Parathyroid adenoma (tissue), 2 donors: ENCODE data around the gene PTPN1.

ENCODE experiments used
- H2AFZ ChIP-seq: fragments of 300-600 bp; sonication (generic); one replicate; pipeline ENCODE4 v1.7.0; 2017; ENCODE audit warnings: antibody characterized with exemption, mild to moderate bottlenecking
- H3K27ac ChIP-seq: fragments of 300-600 bp; sonication (generic); one replicate; pipeline ENCODE4 v1.7.0; 2017
- H3K27me3 ChIP-seq: fragments of 300-600 bp; sonication (generic); one replicate; pipeline ENCODE4 v1.7.0; 2017; ENCODE audit warnings: low read length; ENCODE audit not compliant: control insufficient read depth, insufficient read depth
- H3K36me3 ChIP-seq: fragments of 300-600 bp; sonication (generic); one replicate; pipeline ENCODE4 v1.7.0; 2017; ENCODE audit warnings: low read length; ENCODE audit not compliant: control insufficient read depth, insufficient read depth
- H3K4me1 ChIP-seq: fragments of 300-600 bp; sonication (generic); one replicate; pipeline ENCODE4 v1.7.0; 2017; ENCODE audit warnings: control low read depth
- H3K4me2 ChIP-seq: fragments of 300-600 bp; sonication (generic); one replicate; pipeline ENCODE4 v1.7.0; 2017; ENCODE audit warnings: low read length
- H3K4me3 ChIP-seq: fragments of 300-600 bp; sonication (generic); one replicate; pipeline ENCODE4 v1.7.0; 2017; ENCODE audit warnings: low read depth, low read length
- H3K79me2 ChIP-seq: fragments of 300-600 bp; sonication (generic); one replicate; pipeline ENCODE4 v1.7.0; 2017; ENCODE audit warnings: control low read depth
- H3K9ac ChIP-seq: fragments of 300-600 bp; sonication (generic); one replicate; pipeline ENCODE4 v1.7.0; 2017; ENCODE audit warnings: mild to moderate bottlenecking
- H3K9me3 ChIP-seq: fragments of 300-600 bp; sonication (generic); one replicate; pipeline ENCODE4 v1.7.0; 2017; ENCODE audit warnings: low read length; ENCODE audit not compliant: control insufficient read depth
- TF ChIP-seq, protein P1 (sequence below): fragments of 300-600 bp; sonication (generic); IDR thresholded peaks from one replicate; pipeline ENCODE4 v1.7.0; 2017; ENCODE audit warnings: antibody characterized with exemption, mild to moderate bottlenecking
- donor health status: primary hyperparathyroidism.

PTPN1 gene

DNA sequence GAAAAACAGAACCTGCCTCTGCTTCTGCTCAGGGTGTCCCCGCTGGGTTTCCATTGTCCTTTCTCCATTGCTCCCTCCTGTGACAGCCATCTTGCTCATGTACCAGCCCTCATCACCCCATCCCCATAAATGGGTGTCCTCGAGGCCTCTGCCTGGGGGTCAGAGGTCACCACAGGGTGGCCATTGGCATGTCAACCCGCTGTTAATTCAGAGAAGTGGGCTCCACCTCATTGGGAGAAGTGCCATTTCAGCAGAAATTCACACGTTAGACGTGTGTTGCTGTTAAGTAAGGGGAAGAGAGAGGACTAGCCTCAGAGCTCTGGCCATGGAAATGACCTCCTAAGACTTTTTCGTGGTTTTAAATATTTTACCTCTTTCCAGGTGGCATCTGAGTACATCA lies 71.9 kb downstream of the PTPN1 start:
- H3K4me1 ChIP-seq, result peaks cover 18% of the 10 kb centered on the region
- no peaks in the 10 kb centered on the region for H3K27me3 ChIP-seq
- TF ChIP-seq, protein P1, sequence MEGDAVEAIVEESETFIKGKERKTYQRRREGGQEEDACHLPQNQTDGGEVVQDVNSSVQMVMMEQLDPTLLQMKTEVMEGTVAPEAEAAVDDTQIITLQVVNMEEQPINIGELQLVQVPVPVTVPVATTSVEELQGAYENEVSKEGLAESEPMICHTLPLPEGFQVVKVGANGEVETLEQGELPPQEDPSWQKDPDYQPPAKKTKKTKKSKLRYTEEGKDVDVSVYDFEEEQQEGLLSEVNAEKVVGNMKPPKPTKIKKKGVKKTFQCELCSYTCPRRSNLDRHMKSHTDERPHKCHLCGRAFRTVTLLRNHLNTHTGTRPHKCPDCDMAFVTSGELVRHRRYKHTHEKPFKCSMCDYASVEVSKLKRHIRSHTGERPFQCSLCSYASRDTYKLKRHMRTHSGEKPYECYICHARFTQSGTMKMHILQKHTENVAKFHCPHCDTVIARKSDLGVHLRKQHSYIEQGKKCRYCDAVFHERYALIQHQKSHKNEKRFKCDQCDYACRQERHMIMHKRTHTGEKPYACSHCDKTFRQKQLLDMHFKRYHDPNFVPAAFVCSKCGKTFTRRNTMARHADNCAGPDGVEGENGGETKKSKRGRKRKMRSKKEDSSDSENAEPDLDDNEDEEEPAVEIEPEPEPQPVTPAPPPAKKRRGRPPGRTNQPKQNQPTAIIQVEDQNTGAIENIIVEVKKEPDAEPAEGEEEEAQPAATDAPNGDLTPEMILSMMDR, result no peak
- no peak overlapping the region for H3K4me3 ChIP-seq
- H2AFZ ChIP-seq, result no peak overlapping the region
- H3K9me3 ChIP-seq, result no peaks in the 10 kb centered on the region
- H3K27ac ChIP-seq, result peak overlapping the region; percentile 47
- H3K36me3 ChIP-seq, result no peaks in the 10 kb centered on the region
- H3K4me2 ChIP-seq, result no peak overlapping the region
- H3K9ac ChIP-seq, result no peak overlapping the region
- H3K79me2 ChIP-seq, result peaks cover 8% of the 10 kb centered on the region

DNA sequence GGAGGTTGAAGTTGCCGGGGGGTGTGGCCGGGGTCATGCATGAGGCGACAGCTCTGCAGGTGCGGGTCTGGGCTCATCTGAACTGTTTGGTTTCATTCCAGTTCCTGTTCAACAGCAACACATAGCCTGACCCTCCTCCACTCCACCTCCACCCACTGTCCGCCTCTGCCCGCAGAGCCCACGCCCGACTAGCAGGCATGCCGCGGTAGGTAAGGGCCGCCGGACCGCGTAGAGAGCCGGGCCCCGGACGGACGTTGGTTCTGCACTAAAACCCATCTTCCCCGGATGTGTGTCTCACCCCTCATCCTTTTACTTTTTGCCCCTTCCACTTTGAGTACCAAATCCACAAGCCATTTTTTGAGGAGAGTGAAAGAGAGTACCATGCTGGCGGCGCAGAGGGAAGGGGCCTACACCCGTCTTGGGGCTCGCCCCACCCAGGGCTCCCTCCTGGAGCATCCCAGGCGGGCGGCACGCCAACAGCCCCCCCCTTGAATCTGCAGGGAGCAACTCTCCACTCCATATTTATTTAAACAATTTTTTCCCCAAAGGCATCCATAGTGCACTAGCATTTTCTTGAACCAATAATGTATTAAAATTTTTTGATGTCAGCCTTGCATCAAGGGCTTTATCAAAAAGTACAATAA lies 72.5 kb downstream of the PTPN1 start:
- H3K36me3 ChIP-seq, result no peaks in the 10 kb centered on the region

DNA sequence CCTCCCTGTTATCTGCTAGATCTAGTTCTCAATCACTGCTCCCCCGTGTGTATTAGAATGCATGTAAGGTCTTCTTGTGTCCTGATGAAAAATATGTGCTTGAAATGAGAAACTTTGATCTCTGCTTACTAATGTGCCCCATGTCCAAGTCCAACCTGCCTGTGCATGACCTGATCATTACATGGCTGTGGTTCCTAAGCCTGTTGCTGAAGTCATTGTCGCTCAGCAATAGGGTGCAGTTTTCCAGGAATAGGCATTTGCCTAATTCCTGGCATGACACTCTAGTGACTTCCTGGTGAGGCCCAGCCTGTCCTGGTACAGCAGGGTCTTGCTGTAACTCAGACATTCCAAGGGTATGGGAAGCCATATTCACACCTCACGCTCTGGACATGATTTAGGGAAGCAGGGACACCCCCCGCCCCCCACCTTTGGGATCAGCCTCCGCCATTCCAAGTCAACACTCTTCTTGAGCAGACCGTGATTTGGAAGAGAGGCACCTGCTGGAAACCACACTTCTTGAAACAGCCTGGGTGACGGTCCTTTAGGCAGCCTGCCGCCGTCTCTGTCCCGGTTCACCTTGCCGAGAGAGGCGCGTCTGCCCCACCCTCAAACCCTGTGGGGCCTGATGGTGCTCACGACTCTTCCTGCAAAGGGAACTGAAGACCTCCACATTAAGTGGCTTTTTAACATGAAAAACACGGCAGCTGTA lies 73.4 kb downstream of the PTPN1 start:
- TF ChIP-seq, protein P1, result no peak
- Histone ChIP-seq H3K9ac (no peak overlapping the region), H3K9me3 (no peaks in the 10 kb centered on the region), H3K4me2 (no peak overlapping the region), H2AFZ (no peak overlapping the region), H3K36me3 (no peaks in the 10 kb centered on the region), H3K4me1 (peaks cover 18% of the 10 kb centered on the region), H3K27ac (no peak overlapping the region), H3K4me3 (no peak overlapping the region), H3K79me2 (peaks cover 8% of the 10 kb centered on the region), H3K27me3 (no peaks in the 10 kb centered on the region)

More for the DNA sequence above, 72.5 kb downstream of the PTPN1 start:
- H3K79me2 ChIP-seq, result peaks cover 8% of the 10 kb centered on the region
- H3K4me2 ChIP-seq, result no peak overlapping the region
- no peaks in the 10 kb centered on the region for H3K9me3 ChIP-seq
- no peak overlapping the region for H2AFZ ChIP-seq
- H3K27ac ChIP-seq, result peak overlapping the region; percentile 47
- no peak overlapping the region for H3K9ac ChIP-seq
- H3K27me3 ChIP-seq, result no peaks in the 10 kb centered on the region
- TF ChIP-seq, protein P1, result no peak
- H3K4me3 ChIP-seq, result no peak overlapping the region
- H3K4me1 ChIP-seq, result peaks cover 18% of the 10 kb centered on the region

DNA sequence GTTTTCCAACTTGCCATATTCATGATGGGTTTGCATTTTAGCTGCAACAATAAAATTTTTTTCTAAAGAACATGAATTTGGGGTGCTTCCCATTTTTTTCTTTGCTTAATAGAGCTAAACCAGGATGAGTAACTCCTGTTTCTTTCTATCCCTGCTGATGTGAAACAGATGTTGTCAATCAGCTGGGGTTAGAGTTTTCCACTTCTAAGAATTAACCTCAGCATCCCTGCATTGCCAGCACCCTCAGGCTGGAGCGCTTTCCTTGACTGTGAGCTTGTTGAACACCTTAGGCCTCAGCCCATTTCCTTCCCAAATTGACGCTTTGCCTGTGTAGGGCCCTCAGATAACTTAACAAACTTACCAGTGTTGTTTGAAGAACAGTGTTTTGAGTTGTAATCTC lies 74.5 kb downstream of the PTPN1 start:
- H3K27ac ChIP-seq, result no peak overlapping the region
- no peaks in the 10 kb centered on the region for H3K9me3 ChIP-seq

More for the DNA sequence above, 74.5 kb downstream of the PTPN1 start:
- no peaks in the 10 kb centered on the region for H3K27me3 ChIP-seq
- no peak overlapping the region for H2AFZ ChIP-seq
- H3K79me2 ChIP-seq, result peaks cover 8% of the 10 kb centered on the region
- no peak overlapping the region for H3K9ac ChIP-seq
- H3K36me3 ChIP-seq, result no peaks in the 10 kb centered on the region
- no peak overlapping the region for H3K4me2 ChIP-seq
- H3K4me1 ChIP-seq, result peaks cover 18% of the 10 kb centered on the region
- H3K4me3 ChIP-seq, result no peak overlapping the region
- TF ChIP-seq, protein P1, result no peak
